Neural cell (in vitro differentiated cells): ENCODE measurements around the gene IFT52.

Source experiments
- CTCF ChIP-seq: fragments of 450-650 bp; IDR thresholded peaks from 2 replicates; pipeline ENCODE4 v1.5.1; 2014; ENCODE audit warnings: antibody characterized with exemption, mild to moderate bottlenecking, moderate library complexity; ENCODE audit not compliant: poor library complexity, severe bottlenecking
- POLR2AphosphoS5 ChIP-seq: IDR thresholded peaks from 2 replicates; pipeline ENCODE4 v1.6.1; 2012
- REST ChIP-seq: IDR thresholded peaks from 2 replicates; pipeline ENCODE4 v1.6.1; 2012; ENCODE audit warnings: borderline replicate concordance

GRCh38 chr20:43691928-43692524, 101.3 kb downstream of the IFT52 start:
- TF ChIP-seq CTCF (no peak), REST (no peak), POLR2AphosphoS5 (no peak)
